Measurements from ENCODE around the gene LRCH1.

LRCH1 gene

GRCh38 chr13:46801858-46802257 is 248.9 kb downstream of the LRCH1 start:
- no peak for DNase-seq (ENCODE audit: low spot score)

Data from hematopoietic multipotent progenitor cell treated with erythropoietin and hydrocortisone succinate and interleukin-3 and kit ligand, for 15 days (in vitro differentiated cells).